Stimulated activated naive CD8-positive, alpha-beta T cell treated with anti-CD3 and anti-CD28 coated beads, Interleukin-15, amount 100 ng/mL, for 72 hours (primary cell): ENCODE results near the gene NEUROG2.
A peak's percentile ranks its signal among the peaks of the same experiment; 100 is the strongest.
"Not testable (repeated sequence)": the region's sequence is repeated elsewhere in the genome, so short reads cannot be mapped to it uniquely, and the experiment has no call there.

Source experiments
- ATAC-seq: fragments of 150-1000 bp; cut with Tn5 transposase; 2 replicates; pipeline ENCODE4 v1.10.0; 2021; ENCODE audit warnings: mild to moderate bottlenecking, moderate library complexity
- DNase-seq, 2 donors: peaks; one replicate each; pipeline ENCODE4 v3.0.0; 2021 to 2022
- H3K27ac Mint-ChIP-seq, 2 donors: one replicate each; pipeline ENCODE4 v1.8.0; 2022; ENCODE audit warnings: mild to moderate bottlenecking in 2 of 2, mixed read lengths in 2 of 2, moderate library complexity in 2 of 2
- H3K27me3 Mint-ChIP-seq: one replicate; pipeline ENCODE4 v1.8.0; 2022; ENCODE audit warnings: mixed read lengths
- H3K4me1 Mint-ChIP-seq: one replicate; pipeline ENCODE4 v1.8.0; 2022; ENCODE audit warnings: mild to moderate bottlenecking, mixed read lengths
- H3K4me3 Mint-ChIP-seq, 2 donors: one replicate each; pipeline ENCODE4 v1.8.0; 2022; ENCODE audit warnings: mild to moderate bottlenecking in 2 of 2, mixed read lengths in 2 of 2, moderate library complexity in 1 of 2
- H3K9me3 Mint-ChIP-seq, 2 donors: one replicate each; pipeline ENCODE4 v1.8.0; 2022; ENCODE audit warnings: mixed read lengths in 2 of 2

The NEUROG2 gene

GRCh38 chr4:112526061-112526460 is 10.1 kb upstream of the NEUROG2 start:
- no peak for ATAC-seq
- no peak for DNase-seq
- H3K27me3 Mint-ChIP-seq, result peaks cover 59% of the 10 kb centered on the region

GRCh38 chr4:112523764-112524505 is 8.0 kb upstream of the NEUROG2 start:
- H3K9me3 Mint-ChIP-seq, result no peaks in the 10 kb centered on the region
- H3K4me1 Mint-ChIP-seq, result peaks cover 43% of the 10 kb centered on the region
- DNase-seq (peak; percentile 88 to 89), ATAC-seq (peak; percentile 95)
- no peak overlapping the region for H3K27ac Mint-ChIP-seq
- peaks cover 70% of the 10 kb centered on the region for H3K27me3 Mint-ChIP-seq
- peak overlapping the region; percentile 78 to 79 for H3K4me3 Mint-ChIP-seq

More at GRCh38 chr4:112526061-112526460, 10.1 kb upstream of the NEUROG2 start:
- Mint-ChIP-seq H3K27ac (no peak overlapping the region), H3K4me1 (peaks cover 27% of the 10 kb centered on the region), H3K4me3 (no peak overlapping the region), H3K9me3 (no peaks in the 10 kb centered on the region)

DNA sequence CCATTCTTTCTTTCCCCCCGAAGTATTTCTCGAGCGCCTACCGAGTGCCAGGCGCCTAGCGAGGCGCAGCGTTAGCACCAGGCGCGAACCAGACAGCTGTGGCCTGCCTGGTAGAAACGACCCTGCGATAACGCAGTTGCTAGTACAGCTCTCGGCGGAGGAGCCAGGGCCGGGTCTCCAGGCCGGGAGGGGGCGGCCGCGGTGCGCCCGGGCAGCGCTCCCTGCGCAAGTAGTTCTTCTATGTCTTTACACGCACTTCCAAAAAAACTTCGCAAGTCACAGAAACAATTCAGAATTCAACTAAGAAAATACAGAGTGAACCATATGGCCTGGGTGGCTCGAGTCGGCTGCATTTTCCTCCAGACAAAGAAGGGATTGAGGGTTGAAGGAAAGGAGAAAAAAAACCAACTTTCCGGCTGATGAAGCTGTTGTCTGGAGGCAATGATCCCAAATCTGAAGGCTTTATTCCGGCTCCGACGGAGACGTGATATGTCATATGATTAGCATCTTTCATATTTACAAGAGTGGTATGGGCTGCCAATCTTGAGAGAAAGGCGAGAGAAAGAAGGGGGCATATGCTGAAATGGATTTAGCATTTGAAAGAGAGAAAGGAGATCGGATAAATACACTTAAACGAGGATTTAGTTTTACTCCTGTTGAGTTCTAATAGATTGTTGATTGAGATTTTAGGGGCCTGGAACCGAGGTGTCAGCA is 7.2 kb upstream of the NEUROG2 start:
- DNase-seq (peak; percentile 60 to 61), ATAC-seq (peak; percentile 62)
- peaks cover 77% of the 10 kb centered on the region for H3K27me3 Mint-ChIP-seq
- peak overlapping the region; percentile 78 to 79 for H3K4me3 Mint-ChIP-seq
- peaks cover 46% of the 10 kb centered on the region for H3K4me1 Mint-ChIP-seq
- no peaks in the 10 kb centered on the region for H3K9me3 Mint-ChIP-seq
- no peak overlapping the region for H3K27ac Mint-ChIP-seq

DNA sequence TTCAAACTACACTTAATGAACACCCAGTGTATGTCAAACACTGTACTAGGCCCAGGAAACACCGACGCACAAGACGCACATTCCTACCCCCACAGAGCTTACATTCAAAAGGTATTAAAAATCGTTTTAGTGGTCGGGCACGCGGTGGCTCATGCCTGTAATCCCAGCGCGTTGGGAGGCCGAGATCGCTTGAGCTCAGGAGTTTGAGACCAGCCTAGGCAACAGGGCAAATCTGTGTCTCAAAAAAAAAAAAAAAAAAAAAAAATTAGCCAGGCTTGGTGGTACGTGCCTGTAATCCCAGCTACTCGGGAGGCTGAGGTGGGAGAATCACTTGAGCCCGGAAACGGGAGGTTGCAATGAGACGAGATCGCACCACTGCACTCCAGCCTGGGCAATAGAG is 6.5 kb upstream of the NEUROG2 start:
- not testable (repeated sequence) for ATAC-seq, H3K9me3 Mint-ChIP-seq, H3K27ac Mint-ChIP-seq, DNase-seq
- H3K27me3 Mint-ChIP-seq, result peaks cover 85% of the 10 kb centered on the region
- H3K4me3 Mint-ChIP-seq, result peak overlapping the region; percentile 78 to 79
- H3K4me1 Mint-ChIP-seq, result peaks cover 53% of the 10 kb centered on the region

DNA sequence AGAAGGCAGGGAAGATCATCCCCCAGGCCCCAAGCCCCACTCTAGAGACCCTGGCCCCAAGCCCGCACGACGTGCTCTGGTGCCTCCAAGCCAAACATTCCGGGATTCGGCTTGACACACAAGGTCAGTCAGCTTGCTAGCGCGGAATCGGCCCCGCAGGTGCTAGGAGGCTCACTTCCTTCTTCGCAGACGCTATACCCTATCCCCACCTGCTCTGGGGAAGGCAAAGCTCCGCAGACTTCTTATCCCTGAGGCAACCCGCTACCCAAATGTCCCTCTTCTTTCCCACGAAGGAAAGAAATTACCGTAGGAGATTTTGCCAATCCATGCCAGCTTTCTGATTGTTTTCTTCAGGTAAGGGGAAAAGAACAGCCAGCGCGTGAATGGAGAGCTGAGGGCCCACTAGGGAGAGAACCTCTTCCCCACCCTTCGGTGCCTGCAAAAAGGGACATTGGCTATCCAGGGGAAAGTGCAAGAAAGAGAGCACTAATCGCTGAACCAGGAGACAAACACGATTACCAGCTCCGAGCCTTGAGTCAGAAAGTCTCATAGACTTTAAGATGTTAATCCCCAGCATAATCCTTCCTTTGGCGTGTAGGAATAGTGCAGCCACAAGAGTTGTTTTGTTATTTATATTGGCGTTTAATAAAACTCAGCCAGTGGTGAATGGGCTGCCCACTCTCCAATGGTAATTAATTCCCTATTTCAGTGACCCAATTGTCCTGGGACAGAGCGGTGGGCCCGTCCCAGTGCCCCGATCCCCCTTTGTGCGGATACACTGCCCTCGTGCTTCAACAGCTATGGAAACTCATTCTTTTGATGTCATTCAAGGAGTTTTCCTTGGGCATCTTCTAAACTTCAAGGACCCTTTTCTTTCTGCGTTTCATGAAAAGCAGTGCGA is 5.4 kb upstream of the NEUROG2 start:
- no peaks in the 10 kb centered on the region for H3K9me3 Mint-ChIP-seq

DNA sequence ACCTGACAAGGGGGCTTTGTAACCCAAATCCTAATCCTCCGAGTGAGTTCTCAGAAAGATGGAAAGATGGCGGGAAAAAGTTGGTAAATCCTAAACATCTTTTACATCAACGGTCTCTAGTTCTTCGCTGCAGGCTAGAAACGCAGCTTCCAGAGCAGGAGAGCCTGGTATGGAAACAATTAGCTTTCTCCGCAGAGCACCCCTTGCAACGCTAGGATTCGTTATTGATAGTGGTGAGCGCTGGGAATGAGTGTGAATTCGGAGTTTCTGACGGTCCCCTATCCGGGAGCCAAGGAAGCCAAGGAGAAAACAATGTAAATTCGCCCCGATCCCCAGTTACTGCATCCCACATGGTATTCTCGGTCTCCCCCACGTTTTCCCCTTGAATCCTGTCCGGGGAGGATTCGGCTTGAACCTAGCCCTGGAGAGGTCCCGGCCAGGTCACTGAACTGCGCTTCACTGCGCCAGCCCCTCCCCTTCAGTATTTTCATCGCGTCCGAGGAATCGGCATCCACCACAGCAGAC is 4.7 kb upstream of the NEUROG2 start:
- no peak for DNase-seq
- Mint-ChIP-seq H3K27me3 (peaks cover 96% of the 10 kb centered on the region), H3K4me3 (peak overlapping the region; percentile 72 to 82), H3K4me1 (peaks cover 71% of the 10 kb centered on the region), H3K27ac (no peak overlapping the region), H3K9me3 (no peaks in the 10 kb centered on the region)
- no peak for ATAC-seq

More for the DNA sequence above, 5.4 kb upstream of the NEUROG2 start:
- DNase-seq, result peak in 1 of 2 donors; percentile 17
- H3K4me1 Mint-ChIP-seq, result peaks cover 64% of the 10 kb centered on the region
- ATAC-seq, result no peak
- no peak overlapping the region for H3K27ac Mint-ChIP-seq
- peaks cover 95% of the 10 kb centered on the region for H3K27me3 Mint-ChIP-seq
- peak overlapping the region; percentile 72 to 82 for H3K4me3 Mint-ChIP-seq

DNA sequence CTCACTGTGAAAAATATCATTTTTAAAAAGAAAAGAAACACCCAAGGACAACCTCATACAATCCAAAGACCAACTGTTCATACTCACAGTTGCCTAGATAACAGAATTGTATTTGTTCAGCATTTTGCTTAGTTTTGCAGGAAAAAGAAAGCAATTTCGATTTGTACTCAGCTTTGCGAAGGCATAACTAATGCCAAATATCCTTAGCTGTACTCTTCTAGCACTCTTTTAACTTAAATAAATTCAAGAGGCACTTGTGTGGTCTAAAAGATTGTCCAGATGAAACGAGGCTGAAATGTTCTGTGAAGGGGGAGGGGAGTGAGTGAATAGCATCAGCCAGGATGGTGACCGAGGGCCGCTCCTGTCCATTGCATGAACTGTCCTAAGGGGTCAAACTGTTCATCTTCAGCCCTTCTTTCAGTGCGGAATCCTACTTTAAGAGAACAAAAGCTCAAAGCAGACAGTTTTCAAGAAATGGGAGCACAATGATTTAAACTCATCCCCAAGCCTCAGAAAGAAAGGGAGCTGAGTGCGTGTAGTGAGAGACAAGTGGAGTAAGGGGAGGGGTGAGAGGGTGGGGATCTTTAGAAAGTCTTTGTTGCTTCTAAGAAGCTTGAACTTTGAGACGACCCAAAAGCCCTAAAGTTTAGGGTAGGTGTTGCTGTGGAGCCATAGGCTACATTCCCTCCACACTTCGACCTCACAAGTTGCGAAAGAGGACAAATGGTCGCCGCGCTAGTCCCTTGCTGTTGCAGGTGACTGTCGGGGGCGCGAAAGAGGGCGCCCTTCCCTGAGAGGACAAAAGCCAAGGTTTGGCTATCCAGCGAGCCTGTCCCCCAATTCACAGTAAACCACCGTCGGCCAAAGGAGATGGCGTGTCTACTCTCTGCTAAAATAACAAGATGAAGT is 4.0 kb upstream of the NEUROG2 start:
- Mint-ChIP-seq H3K4me1 (peaks cover 77% of the 10 kb centered on the region), H3K4me3 (peak overlapping the region; percentile 72 to 82), H3K9me3 (no peaks in the 10 kb centered on the region), H3K27ac (no peak overlapping the region), H3K27me3 (peaks cover 97% of the 10 kb centered on the region)
- no peak for ATAC-seq
- DNase-seq, result peak in 1 of 2 donors; percentile 15

DNA sequence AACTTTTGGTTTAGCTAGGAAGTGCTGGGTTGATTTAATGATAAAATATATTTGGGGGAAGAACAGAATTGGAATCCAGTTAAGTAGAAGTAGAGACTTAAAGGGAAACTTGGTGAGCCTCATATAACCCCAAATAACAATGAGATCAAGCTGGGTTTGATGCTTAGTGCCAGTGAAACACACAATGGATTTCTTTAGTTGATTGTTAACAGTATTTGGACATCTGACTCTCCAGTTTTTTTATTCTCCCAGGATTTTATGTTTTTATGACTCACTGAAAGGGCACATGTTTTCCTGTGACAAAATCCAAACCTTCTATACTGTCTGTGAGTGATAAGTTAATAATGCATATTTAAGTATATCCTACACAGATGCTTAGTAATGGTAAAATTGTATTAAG is 2.7 kb upstream of the NEUROG2 start:
- peaks cover 88% of the 10 kb centered on the region for H3K4me1 Mint-ChIP-seq
- no peaks in the 10 kb centered on the region for H3K9me3 Mint-ChIP-seq
- no peak overlapping the region for H3K4me3 Mint-ChIP-seq
- no peak overlapping the region for H3K27ac Mint-ChIP-seq
- ATAC-seq (no peak), DNase-seq (no peak)
- H3K27me3 Mint-ChIP-seq, result peaks cover 100% of the 10 kb centered on the region

DNA sequence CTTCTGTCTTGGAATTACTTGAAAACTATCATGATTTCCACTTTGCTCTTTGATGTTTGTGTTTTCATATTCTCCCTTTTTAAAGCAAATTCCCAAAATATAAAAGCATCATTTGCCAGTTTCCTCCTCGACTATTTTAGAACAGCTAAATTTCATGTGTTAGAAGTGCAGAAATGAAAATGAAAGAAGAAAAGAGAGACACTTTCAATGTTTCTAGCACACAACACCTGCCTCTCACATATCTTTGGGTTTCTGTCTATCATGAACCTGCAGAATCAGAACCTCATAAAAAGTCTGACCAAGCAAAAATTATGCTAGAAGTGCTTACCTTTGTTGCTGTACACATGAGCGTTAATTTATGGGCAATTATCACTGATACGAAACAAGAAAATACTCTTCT is 1.9 kb upstream of the NEUROG2 start:
- Mint-ChIP-seq H3K4me1 (peaks cover 82% of the 10 kb centered on the region), H3K9me3 (no peaks in the 10 kb centered on the region), H3K4me3 (peak overlapping the region; percentile 83 to 98), H3K27ac (no peak overlapping the region), H3K27me3 (peaks cover 97% of the 10 kb centered on the region)
- DNase-seq, result no peak
- no peak for ATAC-seq

GRCh38 chr4:112517067-112517634 is 1.2 kb upstream of the NEUROG2 start:
- H3K27ac Mint-ChIP-seq, result no peak overlapping the region

GRCh38 chr4:112516471-112517066 is 589 bp upstream of the NEUROG2 start:
- Mint-ChIP-seq H3K27ac (peak overlapping the region in 1 of 2 donors; percentile 83), H3K4me1 (peaks cover 70% of the 10 kb centered on the region), H3K4me3 (peak overlapping the region; percentile 97 to 98), H3K9me3 (no peaks in the 10 kb centered on the region), H3K27me3 (peaks cover 97% of the 10 kb centered on the region)
- ATAC-seq (no peak), DNase-seq (peak in 1 of 2 donors; percentile 21)

More at GRCh38 chr4:112517067-112517634, 1.2 kb upstream of the NEUROG2 start:
- H3K27me3 Mint-ChIP-seq, result peaks cover 97% of the 10 kb centered on the region
- H3K4me1 Mint-ChIP-seq, result peaks cover 74% of the 10 kb centered on the region
- peak; percentile 22 to 36 for DNase-seq
- peak overlapping the region; percentile 83 to 98 for H3K4me3 Mint-ChIP-seq
- no peaks in the 10 kb centered on the region for H3K9me3 Mint-ChIP-seq
- ATAC-seq, result no peak

- Mint-ChIP-seq H3K4me3 (peak overlapping the region; percentile 97 to 98), H3K27ac (peak overlapping the region; percentile 22 to 72), H3K27me3 (peaks cover 97% of the 10 kb centered on the region), H3K4me1 (peaks cover 70% of the 10 kb centered on the region), H3K9me3 (no peaks in the 10 kb centered on the region)
- DNase-seq, result peak; percentile 62
- ATAC-seq, result peak; percentile 78
Measured at GRCh38 chr4:112515198-112516065, 548 bp downstream of the NEUROG2 start.

GRCh38 chr4:112514647-112515197 is 1.3 kb downstream of the NEUROG2 start:
- peaks cover 68% of the 10 kb centered on the region for H3K4me1 Mint-ChIP-seq
- DNase-seq (peak in 1 of 2 donors; percentile 17), ATAC-seq (peak; percentile 33)
- H3K27ac Mint-ChIP-seq, result no peak overlapping the region
- no peaks in the 10 kb centered on the region for H3K9me3 Mint-ChIP-seq
- H3K4me3 Mint-ChIP-seq, result peak overlapping the region; percentile 97 to 98
- H3K27me3 Mint-ChIP-seq, result peaks cover 97% of the 10 kb centered on the region
